GM19351 (cell line): ENCODE measurements around the gene UTP14A.
"Not testable (repeated sequence)": the region's sequence is repeated elsewhere in the genome, so short reads cannot be mapped to it uniquely, and the experiment has no call there.

Experiments used
- ATAC-seq: cut with Tn5 transposase; IDR thresholded peaks from one replicate; pipeline ENCODE4 v1.9.1; 2021; ENCODE audit warnings: mild to moderate bottlenecking, moderate library complexity; ENCODE audit not compliant: unreplicated experiment

UTP14A gene

DNA sequence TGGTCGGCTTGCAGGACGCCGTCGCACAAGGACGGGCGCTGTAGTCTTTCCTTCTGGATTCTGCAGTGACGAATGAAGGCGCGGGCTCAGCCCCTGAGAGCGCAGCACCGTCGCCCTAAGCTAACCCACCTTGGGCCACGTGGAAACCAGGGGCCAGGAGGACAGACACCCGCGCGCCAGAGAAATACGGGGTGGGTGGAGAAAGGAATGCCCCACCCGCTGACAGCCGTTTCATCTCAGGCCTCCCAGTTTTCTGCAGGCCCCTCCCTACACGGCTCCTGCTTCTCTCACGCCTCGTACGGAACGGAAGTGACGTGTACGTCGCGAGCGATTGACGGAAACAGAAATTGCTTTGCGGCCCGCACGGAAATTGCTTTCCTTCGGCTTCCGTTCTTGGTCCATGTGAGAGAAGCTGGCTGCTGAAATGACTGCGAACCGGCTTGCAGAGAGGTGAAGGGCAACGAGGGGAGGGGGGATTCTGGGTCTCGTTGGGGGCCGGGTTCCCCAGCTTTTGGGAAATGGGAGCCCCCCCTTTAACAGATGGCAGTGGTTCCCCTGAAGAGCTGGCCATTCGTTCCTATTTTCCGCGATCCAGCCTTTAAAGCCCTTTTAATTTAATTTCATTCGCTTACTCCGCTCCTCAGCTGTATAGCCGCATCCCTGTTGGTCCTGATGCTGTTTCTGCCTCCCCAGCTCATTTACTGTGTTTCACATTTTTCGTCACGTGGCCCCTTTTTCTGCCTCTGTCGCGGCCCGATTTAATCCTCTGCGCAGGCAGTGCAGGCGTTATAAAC, at the start of gene UTP14A:
TSS of gene UTP14A (plus strand) at position 378 of the 794 bp plus-strand sequence. CDS start at position 425, 47 bp downstream.
- ATAC-seq: peak; percentile 97

GRCh38 chrX:129859134-129859533, 46.8 kb upstream of the UTP14A start:
- not testable (repeated sequence) for ATAC-seq

DNA sequence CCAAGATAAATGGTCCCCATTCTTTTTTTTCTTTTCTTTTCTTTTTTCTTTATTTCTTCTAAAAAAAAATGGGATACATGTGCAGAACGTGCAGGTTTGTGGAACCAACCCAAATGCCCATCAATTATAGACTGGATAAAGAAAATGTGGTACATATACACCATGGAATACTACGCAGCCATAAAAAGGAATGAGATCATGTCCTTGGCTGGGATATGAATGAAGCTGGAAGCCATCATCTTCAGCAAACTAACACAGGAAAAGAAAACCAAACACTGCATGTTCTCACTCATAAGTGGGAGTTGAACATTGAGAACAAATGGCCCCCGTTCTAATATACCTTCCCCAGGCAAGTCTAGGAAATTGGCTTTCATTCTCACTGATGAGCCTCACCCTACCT, 39.6 kb upstream of the UTP14A start:
- not testable (repeated sequence) for ATAC-seq

GRCh38 chrX:129872524-129872923, 33.4 kb upstream of the UTP14A start:
- no peak for ATAC-seq

DNA sequence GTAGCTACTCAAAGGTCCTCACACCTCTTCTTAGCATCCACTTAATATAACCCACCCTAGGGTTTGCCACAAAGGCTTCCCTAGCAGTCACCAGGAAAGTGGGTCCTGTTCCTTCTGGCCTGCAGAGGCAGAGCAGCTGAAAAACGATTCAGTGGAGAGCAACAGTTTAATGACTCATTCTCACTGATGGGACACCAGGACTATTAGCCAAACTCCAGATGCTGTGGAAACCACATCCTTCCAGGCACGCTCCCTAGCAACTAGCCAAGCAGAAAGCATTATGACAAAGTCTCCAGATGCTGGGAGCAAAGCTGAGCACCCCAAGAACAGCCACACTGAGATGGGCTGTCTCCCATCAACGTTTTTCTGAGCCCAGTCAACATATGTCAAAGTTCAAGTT, 30.3 kb upstream of the UTP14A start:
- ATAC-seq: no peak

DNA sequence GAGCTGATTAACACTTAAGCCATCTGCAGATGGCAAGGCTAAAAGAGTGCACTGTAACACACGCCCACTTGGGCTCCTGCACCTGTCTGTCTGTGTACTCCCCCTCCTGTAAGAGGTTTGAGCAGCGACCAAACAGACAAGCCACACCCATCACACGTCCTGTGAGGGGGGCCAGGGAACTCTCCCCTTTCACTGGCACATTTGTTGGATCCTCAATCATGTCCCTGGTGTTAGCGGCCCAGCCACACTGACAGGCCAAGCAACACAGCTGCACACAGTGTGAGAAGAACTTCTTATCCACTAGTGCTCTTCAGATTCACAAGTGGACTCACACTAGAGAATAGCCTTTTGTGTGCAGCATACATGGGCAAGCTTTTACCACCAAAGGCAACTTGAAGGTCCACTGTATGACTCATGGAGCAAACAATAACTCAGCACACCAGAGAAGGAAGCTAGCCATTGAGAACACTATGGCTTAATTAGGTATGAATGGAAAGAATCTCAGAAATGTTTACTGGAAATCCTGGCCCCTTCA, 29.1 kb upstream of the UTP14A start:
- no peak for ATAC-seq

- no peak for ATAC-seq
These were observed 28.6 kb upstream of the UTP14A start for GRCh38 chrX:129877401-129877800.

DNA sequence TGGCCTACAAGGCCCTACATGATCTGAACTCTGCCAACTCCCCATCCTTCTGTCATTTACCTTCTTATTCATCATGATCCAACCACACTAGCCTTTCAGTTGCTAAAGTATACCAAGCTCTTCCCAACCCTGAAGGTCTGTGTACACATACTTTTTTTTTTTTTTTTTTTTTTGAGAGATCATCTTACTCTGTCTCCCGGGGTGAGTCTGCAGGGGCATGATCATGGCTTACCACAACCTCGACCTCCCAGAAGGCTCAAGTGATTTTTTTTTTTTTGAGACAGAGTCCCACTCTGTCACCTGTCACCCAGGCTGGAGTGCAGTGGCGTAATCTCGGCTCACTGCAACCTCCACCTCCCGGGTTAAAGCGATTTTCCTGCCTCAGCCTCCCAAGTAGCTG, 5.9 kb upstream of the UTP14A start:
- no peak for ATAC-seq

- no peak for ATAC-seq
These were observed 2.7 kb downstream of the UTP14A start for GRCh38 chrX:129908636-129909035.

- ATAC-seq: peak; percentile 61
These were observed 19.5 kb downstream of the UTP14A start for GRCh38 chrX:129925305-129926092.

DNA sequence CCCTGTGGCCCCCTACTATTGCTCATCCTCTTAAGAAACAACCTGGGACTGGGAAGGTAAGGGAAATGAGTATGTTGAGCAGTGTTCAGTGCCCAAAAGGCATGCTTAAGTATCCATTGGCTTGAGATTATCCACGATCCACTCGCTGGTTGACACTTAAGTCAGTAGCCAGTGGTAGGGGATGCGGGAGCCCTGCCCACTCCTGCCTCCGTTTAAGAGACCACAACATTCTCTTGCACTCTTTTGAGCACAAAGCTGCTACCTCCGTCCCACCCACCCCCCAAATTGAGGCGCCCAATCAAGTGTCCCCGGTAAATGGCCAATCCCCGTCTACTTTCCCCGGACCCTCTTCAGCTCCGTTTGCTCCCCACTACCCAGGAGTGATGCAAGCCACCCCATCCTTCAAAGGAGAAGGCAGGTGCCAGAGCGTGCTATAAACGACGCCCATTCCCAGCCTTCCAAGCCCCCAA, 25.0 kb downstream of the UTP14A start:
- peak; percentile 1 for ATAC-seq

DNA sequence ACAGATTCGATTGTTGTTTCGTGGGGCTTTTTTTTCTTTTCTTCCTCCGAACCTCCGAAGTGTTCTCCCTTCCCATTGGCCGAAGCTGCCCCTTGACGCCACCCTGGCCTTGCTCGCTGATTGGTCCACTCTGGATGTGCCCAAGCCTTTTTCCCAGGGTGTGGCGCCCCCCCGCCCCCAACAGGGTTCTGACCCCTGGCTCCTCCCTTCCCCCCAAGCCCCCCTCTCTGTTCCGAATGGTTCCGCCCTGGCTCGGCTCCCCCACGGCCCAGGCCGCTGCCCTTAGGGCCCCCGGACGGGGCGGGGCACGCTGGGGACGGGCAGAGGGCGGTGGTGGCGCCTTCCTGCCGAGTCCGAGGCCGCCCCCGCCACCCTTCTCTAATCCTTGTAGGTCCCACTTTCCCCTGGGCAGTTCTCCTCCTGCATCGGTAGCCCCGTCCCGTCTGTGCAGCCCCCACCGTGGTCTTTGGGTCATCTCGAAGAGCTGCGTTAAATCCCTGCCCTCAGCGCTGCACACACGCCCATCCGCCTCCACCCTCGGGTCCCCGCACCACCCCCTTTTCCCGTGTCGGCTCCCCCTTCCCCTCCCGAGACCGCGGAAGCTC, 25.5 kb downstream of the UTP14A start:
- ATAC-seq: peak; percentile 62

DNA sequence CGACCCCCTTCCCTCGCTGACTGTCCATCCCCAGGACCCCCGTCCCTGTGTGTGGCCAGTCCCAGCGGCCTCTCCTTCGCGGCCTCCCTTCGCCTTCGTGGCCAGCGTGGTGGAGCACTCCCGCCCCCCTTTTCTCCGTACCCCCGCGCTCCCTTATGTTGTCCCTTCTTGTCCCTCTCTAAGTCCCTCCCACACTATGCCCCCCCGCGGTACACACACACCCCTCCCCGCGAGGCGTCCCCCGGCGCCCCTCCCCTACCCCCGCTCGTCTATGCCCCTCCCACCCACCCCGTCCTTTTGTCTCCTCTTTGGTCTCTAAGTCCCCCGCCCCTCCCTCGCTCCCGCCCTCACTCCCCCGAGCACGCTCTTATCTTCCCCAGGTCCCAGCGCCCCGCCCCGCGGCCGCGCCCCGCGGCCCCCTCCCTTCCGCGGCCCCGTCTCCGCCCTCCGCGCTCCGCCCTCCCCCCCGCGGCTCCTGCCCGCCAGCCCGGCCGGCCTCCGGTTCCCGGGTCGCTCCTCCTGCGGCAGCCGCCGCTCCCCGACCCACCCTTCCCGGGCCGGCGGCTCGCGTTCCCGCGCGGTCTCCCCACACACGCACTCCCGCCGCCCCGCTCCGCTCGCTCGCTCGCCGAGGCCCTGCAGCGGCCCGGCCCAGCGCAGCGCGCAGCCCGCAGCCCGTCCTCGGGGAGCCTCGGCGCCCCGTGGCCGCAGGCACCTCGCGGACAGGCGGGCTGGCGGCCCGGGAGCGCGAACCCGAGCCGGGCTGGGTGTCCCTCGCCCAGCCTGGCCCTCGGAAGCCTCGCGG, 26.3 kb downstream of the UTP14A start:
- peak; percentile 48 for ATAC-seq

DNA sequence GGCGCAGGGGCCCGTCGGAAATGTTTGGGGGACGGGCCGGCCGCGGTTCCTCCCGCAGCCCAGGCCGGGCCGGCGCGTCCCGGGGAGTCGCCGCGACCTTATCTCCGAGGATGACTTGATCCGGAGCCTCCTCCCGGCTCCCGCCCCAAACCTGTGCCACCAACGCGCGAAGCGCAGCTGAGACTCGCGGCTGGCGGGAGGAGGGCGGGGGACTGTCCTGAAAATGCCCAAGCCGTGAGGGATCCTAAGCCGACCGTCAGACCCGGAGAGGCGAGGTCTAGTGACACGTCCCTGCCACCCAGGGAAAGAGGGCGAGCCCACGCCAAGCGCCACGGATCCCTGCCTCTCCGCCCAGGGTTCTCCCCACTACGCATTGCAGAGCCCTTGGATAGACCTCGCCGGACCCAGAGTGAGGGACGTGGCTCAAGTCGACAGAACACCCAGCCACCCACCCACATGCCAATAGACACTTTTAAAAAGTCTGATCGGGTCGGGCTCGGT, 26.9 kb downstream of the UTP14A start:
- peak; percentile 11 for ATAC-seq

DNA sequence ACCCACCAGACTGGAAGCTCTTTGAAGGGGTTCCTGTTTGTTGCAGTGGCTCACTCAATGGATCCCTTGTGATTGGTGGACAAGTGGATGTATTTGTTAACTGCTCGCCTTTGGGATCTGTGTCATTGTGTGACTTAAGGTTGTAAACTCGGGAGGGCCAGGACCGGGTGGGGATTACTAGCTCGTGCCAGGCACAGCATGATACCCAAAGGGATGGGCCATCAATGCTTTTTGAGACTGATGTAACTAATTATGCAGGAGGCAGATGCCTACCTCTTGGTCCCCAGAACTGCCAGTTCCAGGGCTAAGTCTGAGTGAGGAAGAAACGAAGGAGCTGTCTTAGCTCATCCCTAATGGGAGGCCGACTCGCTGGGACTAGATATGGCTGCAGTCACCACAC, 27.7 kb downstream of the UTP14A start:
- no peak for ATAC-seq

- no peak for ATAC-seq
These were observed 28.5 kb downstream of the UTP14A start for GRCh38 chrX:129934461-129934860.

- no peak for ATAC-seq
These were observed 29.0 kb downstream of the UTP14A start for GRCh38 chrX:129934952-129935351.

DNA sequence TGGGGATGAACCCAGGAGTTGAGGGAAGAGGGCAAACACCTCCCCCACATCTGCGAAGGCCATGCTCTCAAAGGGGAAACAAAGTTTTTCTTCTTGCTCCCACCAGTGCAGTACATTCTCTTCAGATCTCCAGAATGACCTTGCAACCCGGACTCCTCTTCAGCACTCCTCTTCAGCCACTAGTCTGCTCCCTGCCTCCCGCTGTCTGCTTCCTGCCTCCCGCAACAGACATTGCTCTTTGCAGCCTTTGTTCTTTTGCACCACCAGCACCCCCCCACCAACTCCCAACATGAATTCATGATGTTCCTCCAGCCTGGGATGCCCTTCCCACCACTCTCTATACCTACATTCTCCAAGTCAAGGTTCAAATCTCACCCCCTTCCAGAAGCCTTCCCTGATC, 32.1 kb downstream of the UTP14A start:
- no peak for ATAC-seq

GRCh38 chrX:129939986-129940385, 34.0 kb downstream of the UTP14A start:
- no peak for ATAC-seq

- ATAC-seq: no peak
These were observed 34.8 kb downstream of the UTP14A start for GRCh38 chrX:129940721-129941120.
